Liver (tissue), 9 donors: ENCODE measurements around the gene CAMK1D. TPM values are rescaled to one million over a fixed set of nuclear protein-coding genes. Genes with fewer than 3 reads are reported as not detected.

ENCODE experiments used
- DNase-seq: peaks from one replicate; pipeline ENCODE4 v3.0.0-alpha.2; 2017; ENCODE audit warnings: low spot score
- H3K27ac ChIP-seq, 2 donors: one replicate each; pipeline ENCODE4 v1.7.0; 2013; ENCODE audit warnings: inconsistent platforms in 2 of 2, low read length in 2 of 2, control low read depth in 1 of 2, low read depth in 1 of 2, mild to moderate bottlenecking in 1 of 2
- H3K27me3 ChIP-seq, 4 donors: one replicate each; pipeline versions ENCODE4 v1.6.1 to v1.7.0; 2013; ENCODE audit warnings: low read length in 3 of 4, inconsistent platforms in 1 of 4, mild to moderate bottlenecking in 1 of 4, moderate library complexity in 1 of 4; ENCODE audit not compliant: control insufficient read depth in 4 of 4, insufficient read depth in 4 of 4
- H3K36me3 ChIP-seq, 4 donors: one replicate each; pipeline versions ENCODE4 v1.6.1 to v1.7.0; 2013; ENCODE audit warnings: low read length in 3 of 4, mild to moderate bottlenecking in 3 of 4, low read depth in 1 of 4, moderate library complexity in 1 of 4; ENCODE audit not compliant: control insufficient read depth in 4 of 4, insufficient read depth in 3 of 4
- H3K4me1 ChIP-seq, 4 donors: one replicate each; pipeline versions ENCODE4 v1.6.1 to v1.7.0; 2013; ENCODE audit warnings: low read length in 3 of 4, mild to moderate bottlenecking in 3 of 4, moderate library complexity in 1 of 4; ENCODE audit not compliant: control insufficient read depth in 4 of 4, insufficient read depth in 4 of 4
- H3K4me3 ChIP-seq, 3 donors: one replicate each; pipeline versions ENCODE4 v1.6.1 to v1.7.0; 2013; ENCODE audit warnings: low read length in 3 of 3, control low read depth in 1 of 3, low read depth in 1 of 3, mild to moderate bottlenecking in 1 of 3
- H3K9ac ChIP-seq, 2 donors: one replicate each; pipeline ENCODE4 v1.7.0; 2013; ENCODE audit warnings: low read length in 2 of 2, mild to moderate bottlenecking in 2 of 2, moderate library complexity in 2 of 2, control low read depth in 1 of 2, low read depth in 1 of 2
- H3K9me3 ChIP-seq, 4 donors: one replicate each; pipeline versions ENCODE4 v1.6.1 to v1.7.0; 2013; ENCODE audit warnings: low read length in 3 of 4; ENCODE audit not compliant: control insufficient read depth in 4 of 4
- ATF3 ChIP-seq: IDR thresholded peaks from 2 replicates; pipeline ENCODE4 v1.6.1; 2016; ENCODE audit warnings: antibody characterized with exemption
- CTCF ChIP-seq: fragments of 150-350 bp; IDR thresholded peaks from 2 replicates; pipeline ENCODE4 v1.5.1; 2017; ENCODE audit warnings: improper control_type of control experiment, low read depth, low read length; ENCODE audit not compliant: missing input control
- HNF4G ChIP-seq: IDR thresholded peaks from 2 replicates; pipeline ENCODE4 v1.6.1; 2016; ENCODE audit warnings: antibody characterized with exemption
- JUND ChIP-seq, 2 donors: IDR thresholded peaks; 2 replicates each; pipeline ENCODE4 v1.6.1; 2016; ENCODE audit warnings: antibody characterized with exemption in 2 of 2
- REST ChIP-seq: IDR thresholded peaks from 2 replicates; pipeline ENCODE4 v1.6.1; 2016; ENCODE audit warnings: antibody characterized with exemption, mild to moderate bottlenecking
- RXRA ChIP-seq, 2 donors: IDR thresholded peaks; 2 replicates each; pipeline ENCODE4 v1.6.1; 2017 to 2018; ENCODE audit warnings: antibody characterized with exemption in 2 of 2, mild to moderate bottlenecking in 1 of 2
- SP1 ChIP-seq: IDR thresholded peaks from 2 replicates; pipeline ENCODE4 v1.6.1; 2018; ENCODE audit warnings: antibody characterized with exemption, mild to moderate bottlenecking
- ZBTB33 ChIP-seq: IDR thresholded peaks from 2 replicates; pipeline ENCODE4 v1.6.1; 2016; ENCODE audit warnings: antibody characterized with exemption
- WGBS: extraction: QIAGEN DNeasy Blood & Tissue Kit; methylation state at CpG from one replicate; pipeline ENCODE4 v1.1.7; 2013; 5-methylcytosine and 5-hydroxymethylcytosine counted together
- polyA plus RNA-seq, 2 donors: library from polyadenylated mRNA; stranded (reverse) in 1 of 2; unstranded in 1 of 2; fragments of 200-250 nt in 1 of 2; fragments of >200 nt in 1 of 2; fragmentation: Nextera tagmentation in 1 of 2; extraction: Ambion mirVana in 1 of 2; gene quantifications; one replicate each; pipeline versions ENCODE4 v1.2.1 to v1.2.3, GENCODE V29; 2013 to 2015
- total RNA-seq, 2 donors: library from RNA; depleted of rRNA; stranded (reverse); fragments of >200 nt; gene quantifications; one replicate each; pipeline ENCODE4 v1.2.3, GENCODE V29; 2014
- donor health status: healthy.
- donor health status: healthy.
- donor health status: healthy.
- donor health status: healthy.
- donor health status: healthy.

The CAMK1D gene
- total and polyA plus RNA-seq, 4 donors = 2.7 to 10.1 (median 4.2) TPM

- H3K4me1 ChIP-seq = no peaks in the 10 kb centered on the region
- WGBS = 75% methylated on average over 5 of the region's 5 CpGs
- no peak for TF ChIP-seq ATF3
- no peak for TF ChIP-seq REST
- no peak for TF ChIP-seq SP1
- TF ChIP-seq JUND (IDR thresholded peaks at IDR 0.05) = peak in 1 of 2 donors; percentile 14
- DNase-seq = no peak
- H3K27ac ChIP-seq = no peak overlapping the region
- peaks cover 0 to under 1% (median 0%) of the 10 kb centered on the region in 4 donors for H3K36me3 ChIP-seq
- no peaks in the 10 kb centered on the region for H3K27me3 ChIP-seq
- no peak overlapping the region for H3K9ac ChIP-seq
- no peak overlapping the region for H3K4me3 ChIP-seq
- H3K9me3 ChIP-seq = no peaks in the 10 kb centered on the region
Observed at GRCh38 chr10:12835709-12836108, 486.4 kb downstream of the CAMK1D start.

- DNase-seq = no peak
- H3K9ac ChIP-seq = no peak overlapping the region
- H3K36me3 ChIP-seq = no peaks in the 10 kb centered on the region
- H3K4me1 ChIP-seq = peaks cover 0 to 6% (median 6%) of the 10 kb centered on the region in 4 donors
- no peak overlapping the region for H3K27ac ChIP-seq
- no peak overlapping the region for H3K4me3 ChIP-seq
- no peak for TF ChIP-seq HNF4G
- TF ChIP-seq JUND (IDR thresholded peaks at IDR 0.05) = no peak
- no peak for TF ChIP-seq RXRA (IDR thresholded peaks at IDR 0.05)
- TF ChIP-seq ATF3 = no peak
- no peak for TF ChIP-seq CTCF
- TF ChIP-seq ZBTB33 = no peak
- TF ChIP-seq SP1 = no peak
- TF ChIP-seq REST = no peak
- 93% methylated on average over 9 of the region's 9 CpGs for WGBS
- H3K27me3 ChIP-seq = no peaks in the 10 kb centered on the region
- H3K9me3 ChIP-seq = no peaks in the 10 kb centered on the region
Observed at GRCh38 chr10:12838366-12838765, 489.0 kb downstream of the CAMK1D start.
